ENCODE results near the gene KCNJ6.

- no peak for TF ChIP-seq ZNF70 (CRISPR knock-in tag; IDR thresholded peaks at IDR 0.05)
- TF ChIP-seq RARB (CRISPR knock-in tag; IDR thresholded peaks at IDR 0.05), result no peak
- no peak for TF ChIP-seq SNAI2 (CRISPR knock-in tag; IDR thresholded peaks at IDR 0.05)
- no peak for TF ChIP-seq ZFP30 (CRISPR knock-in tag; IDR thresholded peaks at IDR 0.05)
- TF ChIP-seq ZNF8 (CRISPR knock-in tag; IDR thresholded peaks at IDR 0.05), result no peak
- TF ChIP-seq ARNTL (CRISPR knock-in tag; IDR thresholded peaks at IDR 0.05; ENCODE audit: borderline replicate concordance, low read depth), result no peak
- no peak for TF ChIP-seq PPARA (CRISPR knock-in tag; IDR thresholded peaks at IDR 0.05; ENCODE audit: borderline replicate concordance)
- TF ChIP-seq ZC3H10 (CRISPR knock-in tag; IDR thresholded peaks at IDR 0.05), result no peak
- no peak for TF ChIP-seq ZFP3 (CRISPR knock-in tag; IDR thresholded peaks at IDR 0.05)
- TF ChIP-seq CSDC2 (CRISPR knock-in tag; IDR thresholded peaks at IDR 0.05), result no peak
- TF ChIP-seq CREB5 (CRISPR knock-in tag; IDR thresholded peaks at IDR 0.05; ENCODE audit: low read depth), result no peak
- TF ChIP-seq TOX (CRISPR knock-in tag; IDR thresholded peaks at IDR 0.05; ENCODE audit: borderline replicate concordance), result no peak
- TF ChIP-seq PATZ1 (CRISPR knock-in tag; IDR thresholded peaks at IDR 0.05; ENCODE audit: borderline replicate concordance), result no peak
These were observed 268.5 kb downstream of the KCNJ6 start for GRCh38 chr21:37647781-37648180.

All from SK-N-SH treated with all-trans-retinoic acid at 6 μM for 48 hours (cell line).